Measurements from ENCODE around the gene RBFOX1. TPM values are rescaled to one million over a fixed set of nuclear protein-coding genes. Genes with fewer than 3 reads are reported as not detected.

Gene RBFOX1
- total and polyA plus RNA-seq, 2 experiments from 2014 or later, result 5.7 to 7.4 TPM

DNA sequence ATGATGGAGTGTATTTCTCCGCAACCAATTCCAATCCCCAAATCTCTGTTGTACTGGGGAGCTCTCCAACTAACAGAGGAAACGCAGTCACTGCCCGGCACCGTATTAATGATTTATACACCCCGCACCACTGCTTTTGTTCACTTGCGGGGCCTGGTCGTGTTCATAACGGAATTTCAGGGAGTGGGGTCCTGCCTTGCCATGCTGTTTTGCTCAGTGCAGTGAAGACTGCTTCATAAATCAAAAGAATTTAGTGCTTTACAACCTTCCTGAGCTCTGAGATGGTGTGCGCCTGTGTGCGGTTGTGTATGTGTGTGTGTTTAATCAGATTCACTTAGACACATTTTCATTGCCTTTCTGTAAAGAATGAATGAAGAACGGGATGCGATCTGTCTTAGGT, 18.5 kb upstream of the RBFOX1 start:
- Histone ChIP-seq H3K4me1 (ENCODE audit: low read depth) (no peaks in the 10 kb centered on the region), H3K9me3 (ENCODE audit: low read depth) (no peaks in the 10 kb centered on the region), H3K36me3 (no peaks in the 10 kb centered on the region), H3K4me3 (no peak overlapping the region), H3K27ac (no peak overlapping the region), H3K27me3 (no peaks in the 10 kb centered on the region)
- no peak for DNase-seq (ENCODE audit: low read depth in 1 of 2, low spot score in 1 of 2)
- TF ChIP-seq CTCF (IDR thresholded peaks at IDR 0.05; ENCODE audit: low read depth, low read length), result no peak

- H3K27ac ChIP-seq, result no peak overlapping the region
- no peaks in the 10 kb centered on the region for H3K27me3 ChIP-seq
- H3K36me3 ChIP-seq, result no peaks in the 10 kb centered on the region
- no peak for TF ChIP-seq CTCF (IDR thresholded peaks at IDR 0.05; ENCODE audit: low read depth, low read length)
- H3K4me1 ChIP-seq (ENCODE audit: low read depth), result no peaks in the 10 kb centered on the region
- no peak for DNase-seq (ENCODE audit: low read depth in 1 of 2, low spot score in 1 of 2)
- H3K9me3 ChIP-seq (ENCODE audit: low read depth), result no peaks in the 10 kb centered on the region
- no peak overlapping the region for H3K4me3 ChIP-seq
These were observed 16.8 kb upstream of the RBFOX1 start for GRCh38 chr16:7315813-7316212.

GRCh38 chr16:7316281-7316888, 16.3 kb upstream of the RBFOX1 start:
- no peaks in the 10 kb centered on the region for H3K27me3 ChIP-seq
- no peak for DNase-seq (ENCODE audit: low read depth in 1 of 2, low spot score in 1 of 2)
- no peaks in the 10 kb centered on the region for H3K4me1 ChIP-seq (ENCODE audit: low read depth)
- no peak overlapping the region for H3K4me3 ChIP-seq
- H3K9me3 ChIP-seq (ENCODE audit: low read depth), result no peaks in the 10 kb centered on the region
- TF ChIP-seq CTCF (IDR thresholded peaks at IDR 0.05; ENCODE audit: low read depth, low read length), result no peak
- H3K36me3 ChIP-seq, result no peaks in the 10 kb centered on the region
- H3K27ac ChIP-seq, result no peak overlapping the region

- H3K9me3 ChIP-seq (ENCODE audit: low read depth), result no peaks in the 10 kb centered on the region
- no peak overlapping the region for H3K4me3 ChIP-seq
- TF ChIP-seq CTCF (IDR thresholded peaks at IDR 0.05; ENCODE audit: low read depth, low read length), result no peak
These were observed 14.7 kb upstream of the RBFOX1 start for GRCh38 chr16:7317982-7318381.

DNA sequence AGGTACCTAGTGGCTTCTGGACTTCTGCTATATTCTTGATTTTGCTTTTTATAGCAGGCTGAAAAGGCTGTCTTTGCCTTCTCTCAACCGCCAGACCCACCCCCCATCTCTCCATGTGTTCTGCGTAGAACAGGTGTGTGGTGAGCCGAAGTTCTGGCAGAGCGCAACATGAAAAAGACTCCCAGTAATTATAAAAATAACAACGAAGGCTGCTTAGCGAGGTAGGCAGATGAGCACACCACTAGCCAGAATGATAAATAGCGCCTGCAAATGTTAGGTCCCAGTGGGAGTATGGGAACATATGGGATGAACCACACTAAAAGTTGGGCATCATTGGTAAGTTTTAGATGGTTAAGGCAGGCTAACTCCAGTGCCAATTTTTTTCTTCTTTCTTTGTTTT, 14.0 kb upstream of the RBFOX1 start:
- no peaks in the 10 kb centered on the region for H3K36me3 ChIP-seq
- H3K27ac ChIP-seq, result no peak overlapping the region
- no peak overlapping the region for H3K4me3 ChIP-seq
- peaks cover 6% of the 10 kb centered on the region for H3K4me1 ChIP-seq (ENCODE audit: low read depth)
- no peak for TF ChIP-seq CTCF (IDR thresholded peaks at IDR 0.05; ENCODE audit: low read depth, low read length)
- no peaks in the 10 kb centered on the region for H3K27me3 ChIP-seq
- no peaks in the 10 kb centered on the region for H3K9me3 ChIP-seq (ENCODE audit: low read depth)
- DNase-seq (ENCODE audit: low read depth in 1 of 2, low spot score in 1 of 2), result no peak

More at GRCh38 chr16:7317982-7318381, 14.7 kb upstream of the RBFOX1 start:
- Histone ChIP-seq H3K36me3 (no peaks in the 10 kb centered on the region), H3K27ac (no peak overlapping the region), H3K4me1 (ENCODE audit: low read depth) (peaks cover 6% of the 10 kb centered on the region), H3K27me3 (no peaks in the 10 kb centered on the region)
- DNase-seq (ENCODE audit: low read depth in 1 of 2, low spot score in 1 of 2), result no peak
